ENCODE results near the gene SPATC1L.

Gene SPATC1L

GRCh38 chr21:46168659-46169386, 15.4 kb downstream of the SPATC1L start:
- DNase-seq (ENCODE audit: low read depth), result no peak
- H3K4me3 ChIP-seq (ENCODE audit: low read depth, low read length), result no peak overlapping the region
- no peak for TF ChIP-seq CTCF (IDR thresholded peaks at IDR 0.05; ENCODE audit: control insufficient read depth, extremely low read depth, insufficient read depth)

GRCh38 chr21:46168238-46168637, 16.0 kb downstream of the SPATC1L start:
- DNase-seq (ENCODE audit: low read depth), result no peak
- no peak for TF ChIP-seq CTCF (IDR thresholded peaks at IDR 0.05; ENCODE audit: control insufficient read depth, extremely low read depth, insufficient read depth)
- no peak overlapping the region for H3K4me3 ChIP-seq (ENCODE audit: low read depth, low read length)

GRCh38 chr21:46165098-46165497, 19.2 kb downstream of the SPATC1L start:
- no peak for DNase-seq (ENCODE audit: low read depth)
- TF ChIP-seq CTCF (IDR thresholded peaks at IDR 0.05; ENCODE audit: control insufficient read depth, extremely low read depth, insufficient read depth), result no peak

GRCh38 chr21:46163380-46163779, 20.9 kb downstream of the SPATC1L start:
- no peak for TF ChIP-seq CTCF (IDR thresholded peaks at IDR 0.05; ENCODE audit: control insufficient read depth, extremely low read depth, insufficient read depth)
- H3K4me3 ChIP-seq (ENCODE audit: low read depth, low read length), result no peak overlapping the region
- DNase-seq (ENCODE audit: low read depth), result no peak

More at GRCh38 chr21:46165098-46165497, 19.2 kb downstream of the SPATC1L start:
- H3K4me3 ChIP-seq (ENCODE audit: low read depth, low read length), result no peak overlapping the region

GRCh38 chr21:46161633-46162592, 22.3 kb downstream of the SPATC1L start:
- H3K4me3 ChIP-seq (ENCODE audit: low read depth, low read length), result no peak overlapping the region
- no peak for TF ChIP-seq CTCF (IDR thresholded peaks at IDR 0.05; ENCODE audit: control insufficient read depth, extremely low read depth, insufficient read depth)
- DNase-seq (ENCODE audit: low read depth), result peak; percentile 76

GRCh38 chr21:46160907-46161632, 23.2 kb downstream of the SPATC1L start:
- no peak for DNase-seq (ENCODE audit: low read depth)
- TF ChIP-seq CTCF (IDR thresholded peaks at IDR 0.05; ENCODE audit: control insufficient read depth, extremely low read depth, insufficient read depth), result no peak
- no peak overlapping the region for H3K4me3 ChIP-seq (ENCODE audit: low read depth, low read length)
